Thyroid gland (tissue), 4 donors: ENCODE results near the gene RNGTT.
"Not testable (repeated sequence)": the region's sequence is repeated elsewhere in the genome, so short reads cannot be mapped to it uniquely, and the experiment has no call there.

Source experiments
- POLR2A ChIP-seq, 2 donors: fragments of 450-650 bp; IDR thresholded peaks; one replicate each; pipeline ENCODE4 v1.6.1; 2017; ENCODE audit warnings: antibody characterized with exemption in 2 of 2, mild to moderate bottlenecking in 2 of 2, moderate library complexity in 1 of 2
- TF ChIP-seq, protein P1 (sequence below), 6 experiments: fragments of 200-600 bp in 3 of 6; fragments of 450-650 bp in 3 of 6; sonication (generic) in 3 of 6; IDR thresholded peaks; one replicate each; pipeline ENCODE4 v1.5.1; 2016 to 2019; ENCODE audit warnings: antibody characterized with exemption in 6 of 6, mild to moderate bottlenecking in 2 of 6, inconsistent platforms in 1 of 6, moderate library complexity in 1 of 6

DNA sequence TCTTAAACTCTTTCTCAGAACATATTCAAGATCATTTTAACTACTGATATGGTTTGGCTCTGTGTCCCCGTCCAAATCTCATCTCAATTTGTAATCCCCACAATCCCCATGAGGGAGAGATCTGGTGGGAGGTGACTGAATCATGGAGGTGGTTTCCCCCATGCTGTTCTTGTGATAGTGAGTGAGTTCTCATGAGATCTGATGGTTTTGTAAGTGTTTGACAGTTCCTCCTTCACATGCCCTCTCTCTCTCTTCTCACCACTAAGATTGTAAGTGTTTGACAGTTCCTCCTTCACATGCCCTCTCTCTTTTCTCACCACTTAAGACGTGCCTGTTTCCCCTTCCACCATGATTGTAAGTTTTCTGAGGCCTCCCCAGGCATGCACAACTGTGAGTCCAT lies 56.3 kb downstream of the RNGTT start:
- TF ChIP-seq, protein P1, sequence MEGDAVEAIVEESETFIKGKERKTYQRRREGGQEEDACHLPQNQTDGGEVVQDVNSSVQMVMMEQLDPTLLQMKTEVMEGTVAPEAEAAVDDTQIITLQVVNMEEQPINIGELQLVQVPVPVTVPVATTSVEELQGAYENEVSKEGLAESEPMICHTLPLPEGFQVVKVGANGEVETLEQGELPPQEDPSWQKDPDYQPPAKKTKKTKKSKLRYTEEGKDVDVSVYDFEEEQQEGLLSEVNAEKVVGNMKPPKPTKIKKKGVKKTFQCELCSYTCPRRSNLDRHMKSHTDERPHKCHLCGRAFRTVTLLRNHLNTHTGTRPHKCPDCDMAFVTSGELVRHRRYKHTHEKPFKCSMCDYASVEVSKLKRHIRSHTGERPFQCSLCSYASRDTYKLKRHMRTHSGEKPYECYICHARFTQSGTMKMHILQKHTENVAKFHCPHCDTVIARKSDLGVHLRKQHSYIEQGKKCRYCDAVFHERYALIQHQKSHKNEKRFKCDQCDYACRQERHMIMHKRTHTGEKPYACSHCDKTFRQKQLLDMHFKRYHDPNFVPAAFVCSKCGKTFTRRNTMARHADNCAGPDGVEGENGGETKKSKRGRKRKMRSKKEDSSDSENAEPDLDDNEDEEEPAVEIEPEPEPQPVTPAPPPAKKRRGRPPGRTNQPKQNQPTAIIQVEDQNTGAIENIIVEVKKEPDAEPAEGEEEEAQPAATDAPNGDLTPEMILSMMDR (IDR thresholded peaks at IDR 0.05), result not testable (repeated sequence)
- TF ChIP-seq POLR2A (IDR thresholded peaks at IDR 0.05), result not testable (repeated sequence)
